Uterus (tissue), 2 donors: Measurements from ENCODE around the gene TAF7L.

Experiments
- CTCF ChIP-seq, 4 experiments: fragments of 200-600 bp in 2 of 4; fragments of 450-650 bp in 2 of 4; sonication (generic) in 2 of 4; IDR thresholded peaks; one replicate each; pipeline ENCODE4 v1.5.1; 2016 to 2019; ENCODE audit warnings: antibody characterized with exemption in 4 of 4, mild to moderate bottlenecking in 2 of 4, moderate library complexity in 1 of 4
- POLR2A ChIP-seq, 2 donors: fragments of 450-650 bp; IDR thresholded peaks; one replicate each; pipeline ENCODE4 v1.6.1; 2016; ENCODE audit warnings: antibody characterized with exemption in 2 of 2, mild to moderate bottlenecking in 1 of 2, moderate library complexity in 1 of 2

- TF ChIP-seq CTCF (IDR thresholded peaks at IDR 0.05) (peak in 3 of 4 experiments; percentile 30 to 41 (median 34)), POLR2A (IDR thresholded peaks at IDR 0.05) (no peak)
Measured at GRCh38 chrX:101287402-101287801, 3.7 kb downstream of the TAF7L start.
